Endodermal cell (in vitro differentiated cells): ENCODE results near the gene SPDYE3. TPM values are rescaled to one million over a fixed set of nuclear protein-coding genes. Genes with fewer than 3 reads are reported as not detected.
"Not testable (repeated sequence)": the region's sequence is repeated elsewhere in the genome, so short reads cannot be mapped to it uniquely, and the experiment has no call there.

ENCODE experiments used
- DNase-seq: peaks from one replicate; pipeline ENCODE4 v3.0.0-alpha.2; 2017
- H3K27ac ChIP-seq: 2 replicates; pipeline ENCODE4 v1.5.1; 2013; ENCODE audit warnings: mild to moderate bottlenecking, low read depth, low read length, moderate library complexity
- H3K27me3 ChIP-seq: 2 replicates; pipeline ENCODE4 v1.6.1; 2013; ENCODE audit warnings: mild to moderate bottlenecking, low read length, moderate library complexity; ENCODE audit not compliant: insufficient read depth, control insufficient read depth, poor library complexity, severe bottlenecking
- H3K36me3 ChIP-seq: 2 replicates; pipeline ENCODE4 v1.7.0; 2013; ENCODE audit warnings: mild to moderate bottlenecking, low read length, moderate library complexity; ENCODE audit not compliant: control insufficient read depth, insufficient read depth
- H3K4me1 ChIP-seq: one replicate; pipeline ENCODE4 v1.7.0; 2013; ENCODE audit warnings: low read length; ENCODE audit not compliant: control insufficient read depth, insufficient read depth
- H3K4me3 ChIP-seq: 2 replicates; pipeline ENCODE4 v1.5.1; 2013; ENCODE audit warnings: mild to moderate bottlenecking, low read length, moderate library complexity
- H3K9ac ChIP-seq: 2 replicates; pipeline ENCODE4 v1.6.1; 2013; ENCODE audit warnings: mild to moderate bottlenecking, low read length, moderate library complexity; ENCODE audit not compliant: poor library complexity, severe bottlenecking; ENCODE audit errors: extremely low read depth
- H3K9me3 ChIP-seq: 2 replicates; pipeline ENCODE4 v1.6.1; 2013; ENCODE audit warnings: mild to moderate bottlenecking, low read length, moderate library complexity; ENCODE audit not compliant: control insufficient read depth
- H3K27ac Mint-ChIP-seq: 2 replicates; pipeline ENCODE4 v1.8.0; 2020; ENCODE audit warnings: mixed read lengths
- H3K27me3 Mint-ChIP-seq: 2 replicates; pipeline ENCODE4 v1.8.0; 2021; ENCODE audit warnings: mild to moderate bottlenecking, mixed read lengths; ENCODE audit not compliant: insufficient read depth
- H3K36me3 Mint-ChIP-seq: 2 replicates; pipeline ENCODE4 v1.8.0; 2020; ENCODE audit warnings: low read depth, mixed read lengths
- H3K4me1 Mint-ChIP-seq: 2 replicates; pipeline ENCODE4 v1.8.0; 2020; ENCODE audit warnings: mixed read lengths
- H3K4me3 Mint-ChIP-seq: 2 replicates; pipeline ENCODE4 v1.8.0; 2020; ENCODE audit warnings: mild to moderate bottlenecking, moderate library complexity, mixed read lengths
- H3K9me3 Mint-ChIP-seq: 2 replicates; pipeline ENCODE4 v1.8.0; 2020; ENCODE audit warnings: mild to moderate bottlenecking, mixed read lengths
- CTCF ChIP-seq: fragments of 200-600 bp; sonication (generic); conservative IDR thresholded peaks from 2 replicates; pipeline ENCODE4 v1.5.0; 2021; ENCODE audit warnings: antibody characterized with exemption, mild to moderate bottlenecking
- WGBS, 2 experiments: methylation state at CpG; one replicate each; pipeline versions ENCODE4 v1.1.5 to v1.1.7; 2013; ENCODE audit warnings: missing lambda C conversion rate in 2 of 2, mixed read lengths in 1 of 2; ENCODE audit not compliant: insufficient coverage in 1 of 2, insufficient read length in 1 of 2; 5-methylcytosine and 5-hydroxymethylcytosine counted together
- total RNA-seq, 2 donors: library from RNA; stranded (reverse); fragmentation: NEBNext Ultra II Directional in 1 of 2; extraction: Animal tissue kit (Norgen Biotek cat#: 25700) in 1 of 2; gene quantifications; 2 replicates in 1 of 2; 3 replicates in 1 of 2; pipeline ENCODE4 v1.2.1, GENCODE V29; 2021

The SPDYE3 gene
- total RNA-seq, 2 donors from 2014 or later, result not detected

GRCh38 chr7:100348805-100349204 is 41.3 kb downstream of the SPDYE3 start:
- H3K27ac ChIP-seq, result no peak overlapping the region
- Mint-ChIP-seq H3K4me3 (no peak overlapping the region), H3K4me1 (peaks cover 4% of the 10 kb centered on the region), H3K9me3 (no peaks in the 10 kb centered on the region), H3K27ac (no peak overlapping the region), H3K27me3 (no peaks in the 10 kb centered on the region), H3K36me3 (peaks cover 61% of the 10 kb centered on the region)
- no peaks in the 10 kb centered on the region for H3K9me3 ChIP-seq
- H3K4me1 ChIP-seq, result no peaks in the 10 kb centered on the region
- no peaks in the 10 kb centered on the region for H3K27me3 ChIP-seq
- H3K4me3 ChIP-seq, result no peak overlapping the region
- H3K9ac ChIP-seq, result no peak overlapping the region
- peaks cover 73% of the 10 kb centered on the region for H3K36me3 ChIP-seq
- DNase-seq, result no peak
- no peak for TF ChIP-seq CTCF

GRCh38 chr7:100349757-100350156 is 42.3 kb downstream of the SPDYE3 start:
- Mint-ChIP-seq H3K27ac (no peak overlapping the region), H3K36me3 (peaks cover 56% of the 10 kb centered on the region)

GRCh38 chr7:100351657-100352058 is 44.2 kb downstream of the SPDYE3 start:
- no peaks in the 10 kb centered on the region for H3K4me1 Mint-ChIP-seq
- H3K9me3 Mint-ChIP-seq, result no peaks in the 10 kb centered on the region
- H3K36me3 ChIP-seq, result peaks cover 81% of the 10 kb centered on the region
- no peak overlapping the region for H3K27ac Mint-ChIP-seq
- no peak overlapping the region for H3K9ac ChIP-seq
- TF ChIP-seq CTCF, result no peak
- peaks cover 52% of the 10 kb centered on the region for H3K36me3 Mint-ChIP-seq
- no peak overlapping the region for H3K4me3 ChIP-seq
- WGBS, 2 experiments, result 95 to 100% methylated on average over 1 to 6 of the region's 6 CpGs
- H3K4me1 ChIP-seq, result no peaks in the 10 kb centered on the region
- H3K4me3 Mint-ChIP-seq, result no peak overlapping the region
- no peak overlapping the region for H3K27ac ChIP-seq
- no peaks in the 10 kb centered on the region for H3K9me3 ChIP-seq
- peak; percentile 36 for DNase-seq
- H3K27me3 ChIP-seq, result no peaks in the 10 kb centered on the region
- no peaks in the 10 kb centered on the region for H3K27me3 Mint-ChIP-seq

More at GRCh38 chr7:100349757-100350156, 42.3 kb downstream of the SPDYE3 start:
- Histone ChIP-seq H3K9ac (no peak overlapping the region), H3K27ac (no peak overlapping the region), H3K4me1 (no peaks in the 10 kb centered on the region), H3K36me3 (peaks cover 80% of the 10 kb centered on the region), H3K27me3 (no peaks in the 10 kb centered on the region), H3K4me3 (no peak overlapping the region), H3K9me3 (no peaks in the 10 kb centered on the region)
- TF ChIP-seq CTCF, result no peak
- Mint-ChIP-seq H3K4me3 (no peak overlapping the region), H3K4me1 (peaks cover 2% of the 10 kb centered on the region), H3K27me3 (no peaks in the 10 kb centered on the region), H3K9me3 (no peaks in the 10 kb centered on the region)
- 97% methylated on average over 4 to 6 of the region's 6 CpGs for WGBS, 2 experiments
- DNase-seq, result peak; percentile 41

- H3K9me3 Mint-ChIP-seq, H3K4me3 ChIP-seq, H3K27ac Mint-ChIP-seq, H3K27me3 Mint-ChIP-seq, H3K4me1 Mint-ChIP-seq, H3K9ac ChIP-seq, H3K27me3 ChIP-seq, H3K27ac ChIP-seq, H3K4me3 Mint-ChIP-seq, H3K9me3 ChIP-seq, H3K4me1 ChIP-seq: not testable (repeated sequence)
- peak; percentile 40 for DNase-seq
- peaks cover 80% of the 10 kb centered on the region for H3K36me3 ChIP-seq
- peaks cover 47% of the 10 kb centered on the region for H3K36me3 Mint-ChIP-seq
- 97 to 100% methylated on average over 4 to 16 of the region's 18 CpGs for WGBS, 2 experiments
Observed at GRCh38 chr7:100352230-100352781, 44.8 kb downstream of the SPDYE3 start.
